ENCODE measurements around the gene CUEDC1. TPM values are rescaled to one million over a fixed set of nuclear protein-coding genes. Genes with fewer than 3 reads are reported as not detected.

Gene CUEDC1
- total RNA-seq, 3 donors from 2014 or later: 23.5 to 46.8 (median 23.6) TPM

DNA sequence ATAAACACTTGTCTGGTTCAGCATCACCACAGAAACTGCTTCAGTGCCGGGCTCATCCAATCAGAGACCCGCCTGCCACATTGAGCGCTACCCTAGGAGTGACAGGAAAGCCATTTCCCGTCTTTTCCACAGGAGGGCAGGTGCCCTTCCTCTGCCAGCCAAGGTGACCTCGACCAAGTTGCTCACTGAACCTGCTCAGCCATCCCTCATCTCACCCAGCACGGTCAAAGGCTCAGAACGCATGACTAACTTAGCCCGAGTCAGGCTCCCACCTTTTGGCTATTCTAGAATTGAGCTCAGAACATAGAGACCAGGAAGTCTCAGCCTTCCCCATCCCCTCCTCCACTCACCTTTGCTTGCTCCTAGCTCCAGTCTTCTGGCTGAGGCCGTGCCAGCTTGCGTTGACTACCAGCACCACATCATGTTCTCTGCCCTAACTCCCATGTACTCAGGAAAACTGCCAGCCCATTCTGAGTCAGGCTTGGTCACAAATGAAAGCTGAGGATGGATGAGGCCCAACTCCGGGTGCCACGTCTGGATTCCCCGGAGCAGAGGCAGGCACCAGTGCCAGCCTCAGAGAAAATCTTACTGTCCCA lies 121.0 kb downstream of the CUEDC1 start:
- Histone ChIP-seq H3K4me1 (ENCODE audit: low read depth) (no peaks in the 10 kb centered on the region), H3K9me3 (no peaks in the 10 kb centered on the region), H3K36me3 (ENCODE audit: low read depth) (no peaks in the 10 kb centered on the region), H3K4me3 (no peak overlapping the region)
- ATAC-seq (peak; percentile 62), DNase-seq (no peak)
- intact Hi-C loops (cut with DNase I, micrococcal nuclease): loop anchor here in 1 of 2 donors (10.0 kb wide), 2 partner anchors 589 to 699 kb away; no protein-coding TSS in a partner anchor
- TF ChIP-seq, protein P1, sequence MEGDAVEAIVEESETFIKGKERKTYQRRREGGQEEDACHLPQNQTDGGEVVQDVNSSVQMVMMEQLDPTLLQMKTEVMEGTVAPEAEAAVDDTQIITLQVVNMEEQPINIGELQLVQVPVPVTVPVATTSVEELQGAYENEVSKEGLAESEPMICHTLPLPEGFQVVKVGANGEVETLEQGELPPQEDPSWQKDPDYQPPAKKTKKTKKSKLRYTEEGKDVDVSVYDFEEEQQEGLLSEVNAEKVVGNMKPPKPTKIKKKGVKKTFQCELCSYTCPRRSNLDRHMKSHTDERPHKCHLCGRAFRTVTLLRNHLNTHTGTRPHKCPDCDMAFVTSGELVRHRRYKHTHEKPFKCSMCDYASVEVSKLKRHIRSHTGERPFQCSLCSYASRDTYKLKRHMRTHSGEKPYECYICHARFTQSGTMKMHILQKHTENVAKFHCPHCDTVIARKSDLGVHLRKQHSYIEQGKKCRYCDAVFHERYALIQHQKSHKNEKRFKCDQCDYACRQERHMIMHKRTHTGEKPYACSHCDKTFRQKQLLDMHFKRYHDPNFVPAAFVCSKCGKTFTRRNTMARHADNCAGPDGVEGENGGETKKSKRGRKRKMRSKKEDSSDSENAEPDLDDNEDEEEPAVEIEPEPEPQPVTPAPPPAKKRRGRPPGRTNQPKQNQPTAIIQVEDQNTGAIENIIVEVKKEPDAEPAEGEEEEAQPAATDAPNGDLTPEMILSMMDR (IDR thresholded peaks at IDR 0.05): no peak

DNA sequence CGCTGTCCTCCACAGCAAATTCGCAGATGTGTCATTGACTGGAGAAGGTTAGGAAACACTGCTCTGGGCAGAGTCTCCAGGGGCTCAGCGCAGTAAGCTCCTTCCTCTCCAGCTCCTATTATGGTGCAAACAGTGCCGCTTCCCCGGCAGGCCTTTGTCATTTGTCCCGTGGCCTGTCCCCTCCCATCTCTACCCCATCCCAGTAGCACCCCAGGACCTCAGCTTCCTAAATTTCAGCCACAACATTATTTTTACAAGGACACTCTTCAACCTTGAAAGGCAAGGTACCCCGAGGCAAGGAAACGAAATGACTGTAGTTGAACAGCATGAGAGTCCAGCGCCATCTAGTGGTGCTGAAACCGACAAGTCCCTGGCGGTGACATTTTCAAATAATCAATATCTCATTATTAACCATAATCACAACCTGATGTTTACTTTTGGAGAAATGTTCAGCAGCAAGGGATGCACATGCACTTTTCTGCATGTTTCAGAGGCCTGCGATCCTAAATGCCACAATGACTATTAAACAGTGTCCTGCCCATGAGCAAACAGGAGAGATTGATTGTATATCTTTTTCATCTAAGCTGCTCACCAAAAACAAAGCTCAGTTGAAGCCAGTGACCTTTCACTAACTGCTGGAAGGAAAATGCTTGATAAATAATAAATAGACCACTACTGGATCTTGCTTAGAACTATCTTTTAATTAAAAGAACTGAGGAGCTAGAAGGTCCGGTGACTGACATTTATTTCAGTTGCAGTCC lies 121.9 kb downstream of the CUEDC1 start:
- no peaks in the 10 kb centered on the region for H3K9me3 ChIP-seq
- DNase-seq: peak in 2 of 3 donors; percentile 44 to 84
- TF ChIP-seq, protein P1 (IDR thresholded peaks at IDR 0.05): peak; percentile 63
- intact Hi-C loops (cut with DNase I, micrococcal nuclease): loop anchor here in 1 of 2 donors (10.0 kb wide), 2 partner anchors 589 to 699 kb away; no protein-coding TSS in a partner anchor
- H3K4me1 ChIP-seq (ENCODE audit: low read depth): no peaks in the 10 kb centered on the region
- no peak overlapping the region for H3K4me3 ChIP-seq
- ATAC-seq: peak; percentile 76
- H3K36me3 ChIP-seq (ENCODE audit: low read depth): no peaks in the 10 kb centered on the region

DNA sequence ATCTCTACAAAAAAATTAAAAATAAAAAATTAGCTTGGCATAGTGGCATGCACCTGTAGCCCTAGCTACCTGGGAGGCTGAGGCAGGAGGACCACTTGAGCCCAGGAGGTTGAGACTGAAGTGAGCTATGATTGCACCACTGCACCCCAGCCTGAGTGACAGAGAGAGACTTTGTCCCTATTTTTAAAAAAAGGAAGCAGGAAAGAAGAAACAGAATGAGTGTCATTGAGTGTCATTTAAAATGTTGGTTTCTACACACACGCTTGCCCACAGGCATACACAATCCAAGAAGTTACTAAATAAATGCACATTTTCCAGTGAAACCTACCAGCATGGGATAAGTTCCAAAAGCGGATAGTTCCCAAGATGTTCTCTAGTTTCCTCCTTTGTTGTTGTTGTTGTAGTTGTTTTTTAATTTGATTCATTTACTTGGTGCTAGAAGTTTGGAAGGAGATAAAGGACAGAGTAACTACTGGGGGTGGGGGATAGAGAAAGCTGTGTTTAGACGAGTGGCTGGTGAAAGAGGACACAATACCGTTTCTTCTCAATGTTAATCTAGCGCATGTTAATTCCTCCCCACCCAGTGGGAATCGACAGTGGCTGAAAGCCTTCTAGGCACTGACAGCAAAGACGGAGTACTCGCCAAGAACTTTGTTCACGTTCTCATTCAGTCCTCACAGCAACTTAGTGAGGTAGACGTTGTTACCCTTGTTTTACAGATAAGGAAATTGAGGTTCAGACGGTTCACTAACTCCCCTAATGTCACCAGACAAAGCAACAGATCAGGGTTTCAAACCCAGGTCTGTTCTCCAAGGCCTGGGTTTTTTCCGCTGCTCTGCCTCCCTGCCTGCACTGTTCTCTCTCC lies 122.7 kb downstream of the CUEDC1 start:
- no peak for DNase-seq
- no peak for ATAC-seq
- intact Hi-C loops (cut with DNase I, micrococcal nuclease): loop anchor here in 1 of 2 donors (10.0 kb wide), 2 partner anchors 588 to 698 kb away; no protein-coding TSS in a partner anchor
- no peaks in the 10 kb centered on the region for H3K9me3 ChIP-seq
- TF ChIP-seq, protein P1 (IDR thresholded peaks at IDR 0.05): no peak
- H3K36me3 ChIP-seq (ENCODE audit: low read depth): no peaks in the 10 kb centered on the region
- no peaks in the 10 kb centered on the region for H3K4me1 ChIP-seq (ENCODE audit: low read depth)
- no peak overlapping the region for H3K4me3 ChIP-seq

DNA sequence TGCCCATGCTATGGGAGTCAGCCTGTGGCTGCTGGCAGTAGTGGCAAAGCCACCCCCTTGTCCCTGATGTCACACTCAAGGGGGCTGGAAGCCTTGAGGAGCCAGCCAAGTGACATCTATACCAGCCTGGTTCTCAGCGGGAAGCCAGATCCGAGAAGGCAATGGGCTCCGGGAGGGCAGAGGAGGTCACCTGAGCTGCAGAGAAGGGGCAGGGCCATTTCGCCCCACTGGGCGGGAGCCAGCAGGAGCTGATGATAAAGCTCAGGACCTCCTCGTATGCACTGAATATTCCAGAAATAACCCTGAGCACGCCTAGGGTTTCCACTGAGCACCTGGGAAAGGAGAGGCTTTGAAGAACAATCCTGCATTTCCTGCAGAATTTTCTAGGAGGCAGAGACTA lies 124.3 kb downstream of the CUEDC1 start:
- H3K9me3 ChIP-seq: no peaks in the 10 kb centered on the region
- TF ChIP-seq, protein P1 (IDR thresholded peaks at IDR 0.05): no peak
- H3K36me3 ChIP-seq (ENCODE audit: low read depth): no peaks in the 10 kb centered on the region
- DNase-seq (no peak), ATAC-seq (no peak)
- intact Hi-C loops (cut with DNase I, micrococcal nuclease): loop anchor here in 1 of 2 donors (10.0 kb wide), 2 partner anchors 586 to 696 kb away; no protein-coding TSS in a partner anchor
- H3K4me3 ChIP-seq: no peak overlapping the region
- no peaks in the 10 kb centered on the region for H3K4me1 ChIP-seq (ENCODE audit: low read depth)

Data from mucosa of descending colon (tissue), 3 donors.